GM18505 (cell line): ENCODE results near the gene DEFB126.

Source experiments
- ATAC-seq: cut with Tn5 transposase; IDR thresholded peaks from one replicate; pipeline ENCODE4 v1.9.1; 2021; ENCODE audit not compliant: unreplicated experiment
- POLR2A ChIP-seq: IDR thresholded peaks from 4 replicates; pipeline ENCODE4 v1.6.1; 2011; ENCODE audit warnings: borderline replicate concordance; ENCODE audit not compliant: insufficient read depth, insufficient read length; ENCODE audit errors: extremely low read depth

The DEFB126 gene

GRCh38 chr20:168876-169275, 26.5 kb downstream of the DEFB126 start:
- no peak for ATAC-seq
- TF ChIP-seq POLR2A: no peak

DNA sequence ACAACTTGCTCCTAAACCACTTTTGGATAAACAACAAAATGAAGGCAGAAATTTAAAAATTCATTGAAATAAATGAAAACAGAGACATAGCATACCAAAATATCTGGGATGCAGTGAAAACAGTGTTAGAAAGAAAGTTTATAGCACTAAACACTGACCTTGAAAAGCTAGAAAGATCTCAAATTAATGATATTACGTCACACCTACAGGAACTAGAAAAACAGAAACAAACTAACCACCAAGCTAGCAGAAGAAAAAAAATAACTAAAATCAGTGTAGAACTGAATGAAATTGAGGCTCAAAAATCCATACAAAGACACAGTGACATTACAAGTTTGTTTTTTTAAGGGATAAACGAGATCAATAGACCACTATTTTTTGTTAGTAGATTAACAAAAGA, 41.9 kb downstream of the DEFB126 start:
- TF ChIP-seq POLR2A: no peak
- ATAC-seq: no peak

- no peak for ATAC-seq
- TF ChIP-seq POLR2A: no peak
Measured at GRCh38 chr20:187733-188132, 45.3 kb downstream of the DEFB126 start.

GRCh38 chr20:189611-190010, 47.2 kb downstream of the DEFB126 start, which contains the start of gene DEFB128:
DEFB128 (minus strand) TSS chr20:189711; CDS start chr20:189623, 88 bp downstream.
- ATAC-seq: no peak
- TF ChIP-seq POLR2A: no peak
